Cerebellar cortex (tissue), 1 donor: ENCODE measurements around the gene TBCCD1.
"Not testable (repeated sequence)": the region's sequence is repeated elsewhere in the genome, so short reads cannot be mapped to it uniquely, and the experiment has no call there.

Source experiments
- DNase-seq: peaks from one replicate; pipeline ENCODE4 v3.0.0-alpha.2; 2015; ENCODE audit warnings: low spot score

Gene TBCCD1

DNA sequence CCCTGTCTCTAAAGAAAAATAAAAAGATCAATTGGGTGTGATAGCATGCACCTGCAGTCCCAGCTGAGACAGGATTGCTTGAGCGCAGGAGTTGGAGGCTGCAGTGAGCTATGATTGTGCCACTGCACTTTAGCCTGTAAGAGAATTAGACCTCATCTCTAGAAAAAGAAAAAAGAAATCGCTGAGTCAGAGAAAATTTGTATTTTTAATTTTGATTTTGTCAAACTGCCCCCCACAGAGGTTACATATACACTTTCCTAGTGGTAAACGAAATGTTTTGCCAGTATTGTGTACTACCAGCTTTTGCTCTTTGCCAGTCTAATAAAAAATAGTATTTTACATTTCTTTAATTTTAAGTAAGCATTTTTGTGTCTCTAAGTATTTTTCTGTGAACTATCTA lies 17.6 kb downstream of the TBCCD1 start:
- no peak for DNase-seq

DNA sequence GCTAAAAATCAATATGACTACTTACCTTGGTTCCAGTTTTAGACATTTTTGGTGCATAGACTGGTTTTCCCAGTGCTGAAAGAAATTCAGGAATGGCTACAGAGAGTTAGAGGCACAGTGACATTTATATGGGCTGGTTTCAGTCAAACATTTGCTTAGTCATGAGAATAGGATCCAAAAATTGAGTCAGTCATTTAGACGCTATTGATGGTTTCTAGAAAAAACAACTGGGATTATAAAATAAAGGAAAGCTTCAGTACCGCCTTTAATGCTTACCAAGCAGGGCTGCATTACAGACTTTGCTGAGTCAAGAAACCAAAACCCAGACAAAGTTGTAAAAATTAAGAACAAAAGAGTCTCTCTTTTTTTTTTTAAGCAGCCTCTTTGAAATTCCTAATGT lies 22.9 kb downstream of the TBCCD1 start, which contains the start of gene CRYGS:
Gene CRYGS, minus strand, starts transcription at position 100 of the 400 bp plus-strand sequence. Its CDS starts 54 bp downstream, at position 46.
- no peak for DNase-seq

DNA sequence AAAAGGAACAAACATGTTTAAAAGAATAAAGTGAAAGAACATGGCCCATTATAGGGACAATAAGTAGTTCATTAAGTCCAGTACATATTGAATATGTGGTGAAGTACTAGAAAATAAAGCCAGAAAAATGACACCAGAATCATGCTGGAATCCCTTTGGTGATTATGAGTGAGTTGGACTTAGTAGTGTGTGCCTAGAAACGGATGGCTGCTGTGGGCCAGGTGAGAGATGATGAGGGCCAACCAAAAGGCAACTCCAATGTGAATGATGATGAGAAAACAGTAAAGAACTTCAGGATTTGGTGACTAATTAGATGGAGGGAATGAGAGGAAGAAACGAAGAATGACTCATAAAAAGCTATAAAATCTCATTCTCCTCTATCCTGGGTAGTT lies 26.3 kb downstream of the TBCCD1 start:
- no peak for DNase-seq

DNA sequence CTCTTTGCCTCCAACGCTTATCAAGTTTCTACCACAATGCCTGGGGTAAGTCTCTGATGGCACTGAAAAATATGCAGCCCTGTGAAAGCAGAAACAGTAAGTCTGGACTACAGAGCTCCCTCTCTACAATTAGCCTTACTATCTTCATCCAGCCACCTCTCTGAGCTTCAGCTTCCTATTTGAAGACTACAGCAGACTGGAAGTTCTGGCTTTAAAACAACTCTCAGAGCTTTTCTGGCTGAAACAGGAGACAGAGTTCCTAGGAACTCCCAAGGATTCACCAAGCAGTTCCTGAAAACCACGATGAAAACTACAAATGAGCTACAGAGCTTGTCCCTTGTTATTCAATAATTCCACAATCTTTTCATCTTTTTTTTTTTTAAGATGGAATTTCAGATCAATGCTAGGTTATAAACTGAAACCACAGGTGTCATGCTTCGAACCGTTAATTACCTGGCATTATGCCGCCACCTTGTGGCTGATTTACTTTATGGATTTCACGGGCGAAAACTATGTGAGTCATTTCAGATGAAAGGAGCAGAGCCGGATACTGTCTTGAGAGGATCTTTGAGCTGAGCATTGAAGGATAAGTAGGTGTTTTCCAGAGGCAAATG lies 26.8 kb downstream of the TBCCD1 start:
- DNase-seq, result peak; percentile 87

DNA sequence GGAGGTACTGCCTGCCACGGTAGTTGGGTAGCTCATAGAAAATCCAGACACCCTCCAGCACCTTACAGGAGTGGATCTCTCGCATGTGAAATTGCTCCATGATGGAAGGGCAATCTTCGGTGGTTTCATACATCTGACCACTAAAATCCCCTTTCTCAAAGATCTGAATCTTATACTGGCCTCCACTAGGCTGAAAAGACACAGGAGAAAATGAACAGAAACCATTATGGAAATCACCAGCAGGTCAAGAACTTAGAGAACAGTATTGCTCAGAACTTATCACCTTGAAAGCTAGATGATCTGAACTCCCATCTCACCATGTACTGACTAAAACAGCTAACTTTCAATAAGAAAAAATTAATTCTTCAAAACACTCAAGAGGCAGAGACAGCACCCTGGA lies 28.4 kb downstream of the TBCCD1 start:
- DNase-seq, result no peak

DNA sequence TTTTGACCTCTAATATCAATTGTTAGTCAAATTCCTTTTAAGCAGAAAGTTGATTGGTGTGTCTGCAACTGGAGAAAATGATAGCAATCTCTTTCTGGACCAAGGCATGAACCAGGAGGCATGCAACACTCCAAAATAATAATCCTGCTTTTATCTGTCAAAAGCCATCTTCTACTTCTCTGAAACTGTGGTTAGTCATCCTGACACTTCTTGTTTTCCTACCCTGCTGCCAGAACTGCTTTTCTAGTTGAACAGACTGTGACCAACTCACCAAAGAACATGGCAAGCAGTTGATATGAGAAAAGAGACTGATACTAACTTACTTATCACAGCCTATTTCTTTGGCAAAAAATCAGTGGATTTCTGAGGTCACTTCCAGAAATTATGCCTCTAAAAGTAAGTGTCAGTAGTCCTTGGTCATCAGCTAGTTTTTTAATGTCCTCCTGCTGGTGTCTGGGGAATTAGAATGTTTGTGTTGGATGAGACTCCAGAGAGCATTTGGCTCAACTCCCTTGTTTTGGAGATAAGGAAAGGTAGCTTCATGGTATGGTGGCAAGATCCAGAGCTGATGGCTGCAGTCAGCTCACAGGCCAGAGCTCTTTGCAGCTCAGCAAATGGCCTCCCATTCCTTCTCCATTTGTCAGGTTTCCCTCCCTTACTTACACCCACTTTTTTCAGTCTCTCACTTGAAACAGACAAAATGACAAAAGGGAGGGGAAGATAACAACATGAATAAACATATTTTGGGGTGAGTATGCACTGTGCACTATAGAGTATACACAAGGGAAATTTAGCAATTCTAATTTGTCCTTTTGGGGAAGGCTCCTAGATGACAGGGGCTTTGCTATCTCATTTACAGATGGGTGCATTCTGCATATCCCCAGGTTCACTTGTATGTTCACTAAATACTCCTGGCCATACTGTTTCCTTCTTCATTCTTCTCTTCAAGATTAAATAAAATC lies 30.0 kb downstream of the TBCCD1 start:
- DNase-seq, result no peak

DNA sequence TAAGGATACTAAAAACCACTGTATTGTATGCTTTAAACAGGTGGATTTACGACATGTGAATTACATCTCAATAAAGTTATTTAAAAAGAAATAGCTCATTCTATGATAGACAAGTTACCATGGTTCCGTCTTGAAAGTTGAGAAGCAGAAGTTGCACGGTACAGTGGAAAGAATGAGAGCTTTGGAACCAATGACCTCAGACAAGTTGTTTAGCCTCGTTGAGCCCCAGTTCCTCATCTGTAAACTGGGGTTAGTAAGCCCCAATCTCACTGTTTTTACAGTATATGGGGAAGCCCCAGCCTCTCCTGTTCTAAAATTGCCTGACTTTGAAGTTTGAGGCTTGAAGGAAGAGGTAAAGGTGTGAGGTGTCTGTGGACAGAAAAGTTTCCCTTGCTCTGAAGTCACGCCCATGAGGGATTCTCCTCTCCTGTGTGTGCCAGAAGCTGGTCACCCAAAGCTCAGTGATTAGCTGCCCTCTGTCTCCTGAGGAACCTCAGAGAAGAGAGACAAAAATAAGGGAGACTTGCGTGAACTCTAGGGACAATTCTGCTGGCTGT lies 32.9 kb downstream of the TBCCD1 start:
- no peak for DNase-seq

DNA sequence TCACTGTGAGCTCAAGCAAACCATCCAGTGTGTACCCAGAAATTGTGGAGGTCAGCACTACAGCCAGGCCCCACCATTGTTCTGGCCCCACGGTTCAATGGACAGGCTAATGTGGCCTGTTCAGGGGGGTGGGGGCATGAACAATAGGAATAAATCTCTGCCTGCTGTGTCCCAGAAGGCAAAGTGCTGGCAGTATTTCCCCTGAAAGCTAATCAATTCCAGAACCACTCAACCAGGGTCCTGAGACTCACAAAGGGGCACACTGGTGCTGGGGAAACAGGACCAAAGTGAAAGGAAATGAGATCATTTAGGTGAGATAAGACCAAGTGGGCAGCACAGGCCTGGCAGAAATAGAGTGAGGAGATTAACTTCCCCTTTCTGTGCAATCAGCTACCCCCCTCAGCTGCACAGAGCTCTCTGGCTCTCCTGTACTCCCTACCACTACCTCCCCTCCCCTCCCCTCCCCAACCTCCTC lies 34.5 kb downstream of the TBCCD1 start:
- DNase-seq, result no peak

DNA sequence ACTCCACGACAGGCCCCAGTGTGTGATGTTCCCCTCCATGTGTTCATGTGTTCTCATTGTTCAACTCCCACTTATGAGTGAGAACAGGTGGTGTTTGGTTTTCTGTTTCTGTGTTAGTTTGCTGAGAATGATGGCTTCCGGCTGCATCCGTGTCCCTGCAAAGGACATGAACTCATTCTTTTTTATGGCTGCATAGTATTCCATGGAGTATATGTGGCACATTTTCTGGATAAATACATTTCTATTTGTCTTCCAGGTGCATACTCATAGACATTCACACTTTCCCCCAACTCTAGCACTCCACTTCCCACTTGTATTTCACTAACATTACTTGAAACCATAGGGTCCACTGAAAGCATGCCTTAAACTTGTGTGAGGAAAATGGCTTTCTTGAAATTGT lies 35.4 kb downstream of the TBCCD1 start:
- not testable (repeated sequence) for DNase-seq

DNA sequence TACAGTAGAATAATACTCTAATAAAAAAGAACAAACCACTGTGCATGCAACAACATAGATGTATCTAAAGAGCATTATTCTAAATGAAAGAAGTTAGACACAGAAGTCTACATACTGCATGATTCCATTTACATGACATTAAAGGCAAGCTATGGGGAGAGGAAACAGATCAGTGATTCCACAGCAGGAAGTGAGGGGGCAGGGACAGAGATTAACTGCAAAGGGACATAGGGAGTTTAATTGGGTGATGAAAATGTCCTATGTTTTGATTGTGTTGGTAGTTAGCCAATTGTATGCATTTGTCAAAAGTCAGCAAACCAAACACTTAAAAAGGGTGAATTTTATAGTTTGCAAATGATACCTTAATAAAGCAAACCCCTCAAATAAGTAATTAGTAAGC lies 36.7 kb downstream of the TBCCD1 start:
- no peak for DNase-seq

DNA sequence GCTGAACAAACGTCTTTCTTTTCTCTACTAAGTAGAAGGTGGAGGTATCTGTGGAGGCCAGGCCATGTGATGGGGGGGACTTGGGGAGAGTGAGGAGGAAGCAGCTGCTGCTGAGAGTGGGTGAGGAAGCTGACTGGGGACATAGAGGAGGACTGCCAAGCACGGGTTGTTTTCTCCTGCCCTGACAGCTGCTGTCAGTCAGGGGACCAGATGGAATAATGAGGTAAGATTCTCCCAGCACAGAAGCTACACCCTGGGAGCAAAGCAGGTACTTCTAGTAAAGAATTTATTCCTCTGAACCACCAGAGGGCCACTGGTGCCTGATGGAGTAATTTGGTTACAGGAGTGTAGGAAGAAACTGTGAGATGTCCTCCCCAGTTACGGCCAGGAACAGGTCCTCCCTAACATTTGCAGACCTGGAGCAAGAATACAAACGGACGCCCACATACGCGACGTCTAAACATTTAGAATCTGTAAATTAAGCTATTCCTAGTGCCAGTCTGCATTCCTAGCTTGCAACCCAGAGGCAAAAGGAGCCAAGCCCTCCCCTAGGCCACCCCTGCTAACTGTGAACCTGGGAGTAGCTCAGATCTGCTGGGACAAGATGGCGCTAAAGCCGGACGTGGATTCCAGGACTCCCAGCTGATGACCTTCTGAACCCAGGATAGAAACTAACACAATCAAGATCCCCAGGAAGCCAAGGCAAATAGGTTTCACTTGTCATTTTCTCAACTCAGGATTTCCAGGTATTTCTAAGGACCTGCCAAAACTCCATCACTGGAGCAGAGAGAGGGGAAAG lies 37.7 kb downstream of the TBCCD1 start:
- DNase-seq, result peak; percentile 89

DNA sequence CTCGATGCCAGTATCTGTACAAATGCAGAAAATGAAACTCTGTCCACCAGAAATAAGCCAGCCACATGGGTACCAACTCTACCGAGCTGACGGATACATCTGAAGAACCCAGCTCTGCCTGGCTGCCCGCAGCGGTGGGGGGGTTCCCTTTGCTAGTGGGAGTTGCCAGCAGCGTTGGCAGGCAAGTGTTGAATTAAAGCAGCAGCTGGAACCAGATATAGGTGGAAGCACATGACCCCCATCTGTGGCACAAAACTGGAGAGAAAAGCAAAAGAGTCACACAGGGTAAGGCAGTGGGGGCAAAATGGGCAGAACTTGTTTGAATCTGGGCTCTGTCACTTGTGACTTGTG lies 40.9 kb downstream of the TBCCD1 start:
- no peak for DNase-seq

DNA sequence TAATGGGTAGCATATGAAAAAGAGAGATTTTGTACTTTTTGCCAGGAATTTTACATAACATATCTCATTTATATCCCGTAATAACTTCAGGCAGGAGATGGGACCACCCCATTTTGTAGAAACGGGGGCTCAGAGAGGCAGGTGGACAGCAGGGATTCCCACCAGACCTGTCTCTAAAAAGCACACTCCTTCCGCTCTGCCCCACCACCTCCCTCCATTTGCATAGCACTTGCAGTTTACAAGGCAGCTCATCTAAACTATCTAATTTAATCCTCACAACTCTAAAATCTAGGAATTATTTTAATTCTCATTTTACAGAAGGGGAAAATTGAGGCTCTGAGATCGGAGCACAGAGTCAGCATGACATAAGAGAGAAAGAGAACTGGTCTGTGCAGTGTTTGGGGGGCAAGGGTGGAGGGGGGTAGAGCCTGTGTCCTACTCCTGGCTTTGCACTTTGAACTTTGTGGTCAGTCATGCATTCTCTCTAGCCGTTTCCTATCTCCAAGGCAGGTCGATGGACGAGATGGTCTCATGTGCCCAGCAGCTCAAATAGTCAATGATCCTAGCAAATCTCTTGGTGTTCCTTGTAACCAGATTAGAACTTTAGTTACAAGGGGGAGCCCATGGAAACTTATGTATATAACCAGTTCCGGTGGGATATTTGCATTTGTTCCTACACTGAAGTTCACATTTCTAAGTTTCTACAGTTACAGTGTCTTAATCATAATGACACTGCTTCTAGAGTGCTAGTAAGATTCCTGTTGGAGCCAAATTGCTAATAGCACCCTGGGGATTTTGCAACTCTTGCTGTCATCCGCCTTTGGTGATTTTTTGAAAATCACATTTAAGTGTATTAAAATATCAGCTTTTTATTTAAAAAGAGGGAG lies 41.5 kb downstream of the TBCCD1 start:
- no peak for DNase-seq

DNA sequence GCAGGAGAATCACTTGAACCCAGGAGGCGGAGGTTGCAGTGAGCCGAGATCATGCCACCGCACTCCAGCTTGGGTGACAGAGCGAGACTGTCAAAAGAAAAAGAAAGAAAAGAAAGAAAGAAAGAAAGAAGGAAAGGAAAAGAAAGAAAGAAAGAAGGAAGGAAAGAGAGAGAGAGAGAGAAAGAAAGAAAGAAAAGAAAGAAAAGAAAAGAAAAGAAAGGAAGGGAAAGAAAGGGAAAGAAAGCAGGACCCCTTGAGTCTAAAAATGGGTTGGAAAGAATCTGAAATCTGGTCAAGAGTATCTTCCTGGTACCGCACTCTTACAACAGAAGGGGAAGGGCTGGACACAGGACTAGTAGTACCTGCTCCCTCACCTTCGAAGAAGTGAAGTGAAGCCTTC lies 42.5 kb downstream of the TBCCD1 start:
- DNase-seq, result no peak

DNA sequence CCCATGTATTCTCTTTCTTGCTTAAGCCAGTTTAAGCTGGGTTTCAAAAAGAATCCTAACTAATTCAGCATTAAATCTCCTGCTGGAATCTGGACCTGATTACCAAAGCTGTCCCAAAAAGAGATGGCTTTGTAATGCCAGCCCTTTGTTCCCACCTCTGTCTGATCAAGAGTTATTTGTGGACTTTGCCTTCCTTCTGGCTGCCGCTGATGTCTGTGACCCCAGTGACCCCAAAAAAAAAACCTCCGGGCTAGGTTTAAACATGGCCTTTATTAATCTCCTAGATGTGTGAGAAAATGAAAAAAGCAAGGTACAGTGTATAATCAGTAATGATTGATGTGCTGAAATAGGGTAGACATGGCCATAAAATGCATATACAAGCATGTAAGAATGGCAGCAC lies 43.7 kb downstream of the TBCCD1 start:
- no peak for DNase-seq

DNA sequence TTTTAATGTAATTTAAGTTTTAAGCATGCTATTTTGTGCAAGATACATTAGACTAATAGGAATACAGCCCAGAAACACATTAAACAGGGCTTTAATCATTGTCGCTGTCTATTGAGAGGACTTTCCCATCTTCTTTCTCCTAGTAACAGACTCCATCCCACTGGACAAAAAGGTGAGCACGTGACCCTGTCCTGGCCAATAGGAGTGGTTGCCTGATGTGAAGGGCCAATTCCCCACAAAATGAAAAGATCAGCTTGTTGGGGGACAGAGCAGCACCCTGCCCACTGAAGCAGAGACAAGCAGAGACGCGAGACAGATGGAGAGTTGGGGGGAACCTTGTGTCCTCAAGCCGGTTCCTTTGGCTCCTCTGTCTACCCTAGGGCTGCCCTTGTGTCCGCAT lies 44.1 kb downstream of the TBCCD1 start:
- DNase-seq, result no peak

DNA sequence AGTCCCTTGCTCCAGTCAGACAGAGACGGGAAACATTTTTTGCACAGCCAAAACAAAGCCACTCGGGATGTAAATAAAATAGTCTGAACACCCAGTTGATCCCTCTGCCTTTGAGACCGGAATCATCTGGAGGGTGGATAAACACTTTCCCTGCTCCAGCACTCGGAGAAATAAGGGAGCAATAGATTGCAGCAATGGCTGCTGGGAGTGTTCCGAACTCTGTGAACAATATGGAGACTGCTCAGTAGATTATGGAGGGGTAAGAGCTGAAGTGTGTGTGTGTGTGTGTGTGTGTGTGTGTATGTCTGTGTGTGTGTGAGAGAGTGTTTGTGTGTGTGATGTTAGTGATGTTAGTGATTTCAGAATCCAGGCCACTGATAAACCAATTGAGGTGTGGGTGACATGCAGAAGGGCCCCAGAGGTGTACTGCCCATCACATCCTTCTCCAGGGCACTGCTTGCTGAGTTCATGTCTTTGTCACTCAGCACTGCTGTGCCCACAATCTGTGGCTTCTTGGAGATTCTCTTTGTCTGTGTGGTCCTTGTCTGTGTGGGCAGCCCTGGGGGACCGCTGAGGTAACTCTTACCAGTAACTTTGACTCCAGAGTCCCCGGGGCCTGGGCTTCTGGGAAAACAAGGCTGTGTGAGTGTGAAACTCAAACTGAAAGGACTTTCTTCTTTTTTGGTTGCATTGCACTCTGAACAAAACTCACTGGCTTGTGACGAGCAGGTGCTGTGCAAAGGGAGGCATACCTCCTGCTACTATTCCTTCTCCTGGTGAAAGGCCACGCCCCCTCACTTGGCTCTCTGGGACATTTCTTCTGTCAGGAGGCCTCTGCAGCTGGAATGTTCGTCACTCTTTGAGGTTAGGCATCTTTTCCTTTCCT lies 45.9 kb downstream of the TBCCD1 start:
- DNase-seq, result no peak

DNA sequence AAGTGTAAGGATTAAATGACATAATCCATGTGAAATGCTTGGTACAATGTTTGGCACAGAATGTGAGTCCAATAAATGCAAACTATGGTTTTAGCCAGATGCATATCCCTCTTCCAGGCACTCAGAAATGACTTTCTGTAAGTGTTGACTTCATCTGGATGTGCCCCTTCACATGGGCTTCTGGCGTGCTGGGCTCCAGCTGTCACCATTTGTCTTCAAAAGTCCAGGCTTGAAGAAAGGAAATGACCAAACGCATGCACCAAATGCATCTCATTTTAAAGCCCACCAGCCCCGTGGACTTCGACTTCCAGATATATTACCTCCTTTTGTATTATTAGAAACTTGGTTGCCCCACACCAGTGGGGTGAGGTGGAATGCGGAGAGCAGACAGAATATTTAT lies 46.7 kb downstream of the TBCCD1 start:
- no peak for DNase-seq

DNA sequence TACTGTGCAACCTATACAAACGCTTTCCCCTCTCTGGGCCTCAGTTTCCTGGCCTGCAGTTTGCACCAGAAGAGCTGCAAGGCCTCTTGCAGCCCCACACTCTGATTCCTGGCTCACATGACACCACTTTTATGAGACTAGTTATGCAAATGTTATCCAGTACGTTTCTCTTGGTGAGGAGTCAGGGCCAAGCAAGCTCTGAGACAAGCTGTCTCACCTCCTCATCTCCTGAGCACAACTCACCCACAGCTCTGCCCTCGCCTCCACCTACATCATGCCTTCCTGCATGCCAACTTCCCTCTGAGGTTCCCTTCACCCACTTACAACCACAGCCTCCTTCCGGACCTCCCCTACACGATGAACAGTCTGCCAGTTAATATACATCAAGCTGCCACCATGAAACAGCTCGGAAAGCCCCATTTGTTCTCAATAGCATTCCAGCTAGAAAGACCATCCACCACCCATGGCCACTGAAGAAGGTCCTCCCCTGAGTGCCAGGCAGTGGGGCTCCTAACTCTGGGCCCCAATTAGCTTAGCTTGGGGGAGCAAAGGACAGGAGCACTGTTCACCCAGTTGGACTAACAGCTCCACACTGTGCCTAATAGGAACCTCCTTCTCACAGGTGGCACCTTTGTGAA lies 48.0 kb downstream of the TBCCD1 start:
- DNase-seq, result no peak

DNA sequence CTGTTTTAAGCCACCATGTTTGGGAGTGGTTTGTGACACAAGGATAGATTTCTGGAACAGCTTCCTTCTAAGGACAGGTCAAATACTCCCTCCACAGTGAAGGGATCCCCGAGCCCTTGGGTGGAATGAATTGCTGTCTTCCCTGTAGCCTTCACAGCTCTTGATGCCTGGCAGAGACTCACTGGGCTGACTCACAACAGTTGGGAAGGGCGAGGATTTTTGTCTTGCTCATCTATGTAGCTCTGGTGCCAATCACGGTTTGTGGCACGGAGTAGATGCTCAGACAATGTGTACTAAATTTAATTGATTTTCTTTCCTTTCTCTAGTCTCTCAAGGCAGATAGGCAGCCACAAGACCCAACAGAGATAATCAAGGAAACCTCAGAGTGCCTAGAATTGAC lies 49.9 kb downstream of the TBCCD1 start:
- no peak for DNase-seq
